IgD-negative memory B cell (primary cell): ENCODE results near the gene COL6A2. TPM values are rescaled to one million over a fixed set of nuclear protein-coding genes. Genes with fewer than 3 reads are reported as not detected.

Source experiments
- H3K27ac Mint-ChIP-seq, 3 donors: one replicate each; pipeline ENCODE4 v1.8.0; 2020 to 2022; ENCODE audit warnings: mild to moderate bottlenecking in 3 of 3, mixed read lengths in 3 of 3, moderate library complexity in 1 of 3
- H3K27me3 Mint-ChIP-seq: one replicate; pipeline ENCODE4 v1.8.0; 2021; ENCODE audit warnings: mixed read lengths
- H3K36me3 Mint-ChIP-seq: one replicate; pipeline ENCODE4 v1.8.0; 2020; ENCODE audit warnings: mild to moderate bottlenecking, mixed read lengths
- H3K4me1 Mint-ChIP-seq, 3 donors: one replicate each; pipeline ENCODE4 v1.8.0; 2020 to 2022; ENCODE audit warnings: mixed read lengths in 3 of 3, mild to moderate bottlenecking in 1 of 3
- H3K4me3 Mint-ChIP-seq, 4 donors: one replicate each; pipeline ENCODE4 v1.8.0; 2020 to 2022; ENCODE audit warnings: mild to moderate bottlenecking in 4 of 4, mixed read lengths in 4 of 4, moderate library complexity in 3 of 4
- H3K9me3 Mint-ChIP-seq, 3 donors: one replicate each; pipeline ENCODE4 v1.8.0; 2020 to 2021; ENCODE audit warnings: mixed read lengths in 3 of 3, mild to moderate bottlenecking in 1 of 3
- polyA plus RNA-seq: library from polyadenylated mRNA; unstranded; fragments of 300-500 nt; fragmentation: Illumina TruSeq; gene quantifications from one replicate; pipeline ENCODE4 v1.2.3, GENCODE V29; 2021

Gene COL6A2
- 0.14 TPM for polyA plus RNA-seq

DNA sequence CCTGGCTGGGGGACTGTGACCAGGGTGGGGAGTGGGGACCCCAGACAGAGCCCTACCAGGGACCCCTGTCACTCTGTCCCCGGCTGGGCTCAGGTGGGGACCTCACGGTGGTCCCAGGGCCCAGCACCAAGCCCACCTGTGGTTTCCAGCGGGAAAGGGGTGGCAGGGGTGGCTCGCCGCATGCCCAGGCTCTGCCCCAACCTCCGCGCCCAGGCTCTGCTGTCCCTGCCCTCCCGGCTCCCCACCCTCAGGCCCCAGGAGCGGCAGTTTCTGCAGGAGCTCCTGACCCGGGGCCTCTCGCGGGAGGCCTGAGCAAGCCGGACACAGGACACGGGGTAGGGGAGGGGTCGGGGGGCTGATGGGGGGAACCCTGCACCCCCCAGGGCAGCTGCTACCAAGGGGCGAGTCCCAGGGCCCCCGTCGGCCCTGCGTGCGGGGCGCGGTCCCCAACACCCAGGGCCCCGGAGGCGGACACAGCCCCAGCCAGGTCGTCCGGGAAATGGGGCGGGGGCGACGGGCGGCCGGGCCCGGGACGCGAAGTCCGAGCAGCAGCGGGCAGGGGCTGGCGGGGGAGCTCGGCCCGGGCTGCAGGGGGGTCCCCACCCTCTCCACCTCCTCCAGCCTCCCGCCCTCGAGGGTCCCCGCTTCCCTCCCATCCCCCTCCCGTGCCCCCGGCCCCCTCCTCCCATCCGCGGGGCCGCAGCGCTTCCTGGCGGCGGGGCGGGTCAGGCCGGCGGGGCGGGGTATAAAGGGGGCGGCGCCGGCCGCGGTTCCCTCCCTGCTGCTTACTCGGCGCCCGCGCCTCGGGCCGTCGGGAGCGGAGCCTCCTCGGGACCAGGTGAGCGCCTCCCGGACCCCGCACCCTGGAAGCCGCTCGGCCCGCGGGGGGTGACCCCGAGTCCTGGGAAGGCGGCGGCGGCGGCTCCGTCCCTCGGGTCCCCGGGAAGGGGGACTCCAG, at the start of gene COL6A2:
Gene COL6A2, plus strand, starts transcription at position 777 of the 958 bp plus-strand sequence.
- Mint-ChIP-seq H3K9me3 (peaks cover 0 to 10% (median 9%) of the 10 kb centered on the region in 3 donors), H3K4me1 (no peaks in the 10 kb centered on the region), H3K36me3 (no peaks in the 10 kb centered on the region), H3K4me3 (peak within 1 kb of the TSS in 3 of 4 donors; percentile 60 to 81 (median 68)), H3K27me3 (peaks cover 28% of the 10 kb centered on the region), H3K27ac (peak within 1 kb of the TSS in 1 of 3 donors; percentile 89)

DNA sequence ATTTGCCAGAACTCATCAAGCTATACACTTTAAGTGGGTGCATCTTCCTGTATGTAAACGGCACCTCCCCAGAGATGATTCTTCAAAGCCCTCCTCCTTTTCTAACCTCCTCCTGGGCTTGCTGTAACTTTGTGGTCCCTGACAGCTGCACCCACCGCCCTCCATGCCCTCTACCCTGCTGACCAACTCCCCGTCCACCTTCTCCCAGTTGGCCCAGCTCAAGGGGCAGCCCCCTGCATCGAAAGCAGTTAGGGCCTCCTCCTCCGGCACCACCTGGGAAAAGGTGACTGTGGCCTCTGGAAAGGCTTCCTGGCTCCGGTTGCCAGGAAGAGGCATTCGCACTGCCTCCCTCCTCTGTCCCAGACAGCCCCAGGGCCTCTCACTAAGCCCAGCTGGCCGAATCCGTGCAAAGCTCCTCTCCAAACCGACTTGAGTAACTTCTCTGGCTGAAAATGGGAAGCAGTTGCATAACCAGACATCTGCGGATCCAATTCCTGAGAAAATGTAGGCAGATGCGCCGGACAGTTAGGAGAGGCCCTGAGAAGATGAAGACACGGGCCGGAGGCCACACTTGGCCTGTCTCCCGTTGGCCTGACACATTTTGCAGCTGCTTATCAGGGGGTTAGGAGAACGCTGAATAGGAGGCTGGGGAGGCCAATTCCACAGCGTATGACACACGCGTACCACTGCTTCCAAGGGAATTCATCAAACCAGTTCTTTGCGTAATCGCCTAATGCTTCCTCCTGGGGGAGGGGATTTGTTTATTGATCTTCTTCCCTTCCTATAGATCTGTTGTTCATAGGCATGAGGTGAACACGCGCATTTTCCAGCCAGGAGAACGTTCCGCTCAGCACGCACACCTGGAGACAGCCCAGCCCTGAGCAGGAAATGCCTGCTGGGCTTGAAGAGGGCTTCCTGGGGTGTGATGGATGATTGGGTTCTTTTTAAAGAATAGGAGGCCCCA, 48.7 kb upstream of the COL6A2 start:
- H3K4me1 Mint-ChIP-seq, result no peaks in the 10 kb centered on the region
- H3K27me3 Mint-ChIP-seq, result no peaks in the 10 kb centered on the region

DNA sequence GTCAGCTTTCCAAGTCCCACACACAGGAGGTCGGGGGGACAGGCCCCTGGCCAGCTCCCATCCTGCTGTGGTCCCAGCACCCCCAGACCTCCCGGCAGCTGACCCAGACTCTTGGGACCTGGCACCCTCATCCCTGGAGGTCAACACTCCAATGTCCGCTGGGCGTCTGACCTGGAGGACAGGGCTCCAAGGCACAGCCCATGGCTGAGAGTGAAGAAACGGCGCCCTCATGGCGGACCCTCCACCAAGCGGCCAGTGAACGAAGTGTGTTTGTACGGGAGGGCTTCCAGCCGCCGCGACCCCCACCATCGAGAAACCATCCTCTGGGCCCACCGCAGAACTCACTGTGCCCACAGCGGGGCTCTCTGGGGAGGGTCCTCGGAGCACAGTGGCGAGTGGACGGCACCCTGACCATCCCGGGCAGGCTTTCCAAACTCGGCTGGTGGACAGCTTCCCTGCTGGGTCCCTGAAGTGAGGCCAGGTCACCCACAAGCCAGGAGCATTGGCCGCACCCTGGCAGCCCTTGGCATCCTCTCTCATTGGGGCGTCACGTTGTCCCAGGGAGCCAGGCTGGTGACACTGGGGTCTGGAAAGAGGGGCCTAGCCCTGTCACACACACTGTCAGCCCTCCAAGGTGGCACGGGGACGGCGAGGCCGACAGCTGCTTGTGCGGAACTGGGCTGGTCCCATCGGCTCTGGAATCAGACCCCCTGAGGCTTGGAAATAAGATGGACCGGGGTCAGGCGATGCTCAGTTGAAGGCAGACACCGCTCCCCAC, 47.8 kb upstream of the COL6A2 start:
- Mint-ChIP-seq H3K36me3 (no peaks in the 10 kb centered on the region), H3K27ac (no peak overlapping the region), H3K4me1 (no peaks in the 10 kb centered on the region), H3K4me3 (no peak overlapping the region), H3K9me3 (peaks cover 0 to 3% (median 0%) of the 10 kb centered on the region in 3 donors), H3K27me3 (no peaks in the 10 kb centered on the region)

More for the DNA sequence above, 48.7 kb upstream of the COL6A2 start:
- no peak overlapping the region for H3K27ac Mint-ChIP-seq
- H3K4me3 Mint-ChIP-seq, result no peak overlapping the region
- peaks cover 0 to 4% (median 0%) of the 10 kb centered on the region in 3 donors for H3K9me3 Mint-ChIP-seq
- no peaks in the 10 kb centered on the region for H3K36me3 Mint-ChIP-seq

DNA sequence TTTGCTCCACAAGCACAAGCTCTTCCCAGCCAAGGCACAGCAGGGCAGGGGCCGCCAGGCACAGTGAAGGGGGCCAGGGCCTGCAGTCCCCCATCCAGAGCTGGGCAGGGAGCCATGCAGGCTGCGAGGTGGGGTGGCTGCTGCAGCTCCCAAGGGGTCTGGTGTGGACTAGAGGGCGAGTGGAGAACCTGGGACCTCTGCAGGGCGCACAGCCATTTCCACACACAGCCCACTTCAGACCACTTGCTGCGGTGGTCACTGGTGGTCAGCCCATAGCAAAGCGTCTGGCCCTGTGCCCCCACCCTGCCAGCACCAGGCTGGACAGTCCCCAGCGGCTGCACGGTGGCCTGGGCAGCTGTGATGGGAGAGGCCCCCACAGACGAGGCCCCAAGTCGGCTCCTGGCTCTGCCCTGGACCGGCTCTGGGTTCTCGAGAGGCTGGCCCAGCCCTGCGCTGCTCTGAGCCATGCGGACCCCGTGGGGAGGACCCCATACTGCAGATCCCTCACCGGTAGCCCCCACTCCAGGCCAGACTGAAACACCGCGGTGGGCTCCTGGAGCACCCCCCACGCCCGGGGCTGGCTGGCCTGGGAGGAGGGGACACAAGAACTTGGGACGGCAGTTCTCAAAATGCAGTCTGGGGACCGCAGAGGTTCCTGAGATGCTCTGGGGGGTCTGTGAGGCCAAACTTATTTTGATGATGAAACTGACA, 47.1 kb upstream of the COL6A2 start:
- no peak overlapping the region for H3K27ac Mint-ChIP-seq
- no peaks in the 10 kb centered on the region for H3K36me3 Mint-ChIP-seq
- H3K4me3 Mint-ChIP-seq, result no peak overlapping the region
- H3K9me3 Mint-ChIP-seq, result peaks cover 0 to 3% (median 0%) of the 10 kb centered on the region in 3 donors
- H3K4me1 Mint-ChIP-seq, result no peaks in the 10 kb centered on the region
- H3K27me3 Mint-ChIP-seq, result peaks cover under 1% of the 10 kb centered on the region

DNA sequence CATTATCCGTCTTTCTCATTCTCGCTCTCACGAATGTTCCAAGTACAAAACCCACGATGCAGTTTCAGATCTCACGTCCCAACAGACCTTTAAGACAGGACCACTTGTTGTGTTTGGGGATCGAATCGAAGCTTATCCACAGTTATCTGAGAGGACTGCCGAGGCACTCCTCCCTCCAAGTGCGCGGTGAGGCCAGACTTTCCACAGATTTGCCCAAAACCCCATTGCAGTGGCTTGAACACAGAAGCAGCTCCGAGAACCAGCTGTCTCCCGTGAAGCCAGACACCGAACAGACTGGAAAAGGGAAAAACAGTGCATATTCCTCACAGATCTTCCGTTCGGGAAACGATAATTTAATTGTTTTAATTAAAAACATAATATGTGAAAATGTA, 46.5 kb upstream of the COL6A2 start:
- H3K9me3 Mint-ChIP-seq, result peaks cover 0 to 2% (median 0%) of the 10 kb centered on the region in 3 donors
- no peaks in the 10 kb centered on the region for H3K4me1 Mint-ChIP-seq
- no peak overlapping the region for H3K4me3 Mint-ChIP-seq
- peaks cover 6% of the 10 kb centered on the region for H3K27me3 Mint-ChIP-seq
- no peak overlapping the region for H3K27ac Mint-ChIP-seq
- H3K36me3 Mint-ChIP-seq, result no peaks in the 10 kb centered on the region

GRCh38 chr21:46051821-46052675, 45.9 kb upstream of the COL6A2 start:
- H3K4me1 Mint-ChIP-seq, result no peaks in the 10 kb centered on the region
- no peak overlapping the region for H3K27ac Mint-ChIP-seq
- no peaks in the 10 kb centered on the region for H3K36me3 Mint-ChIP-seq
- H3K27me3 Mint-ChIP-seq, result peaks cover 6% of the 10 kb centered on the region
- H3K9me3 Mint-ChIP-seq, result no peaks in the 10 kb centered on the region
- no peak overlapping the region for H3K4me3 Mint-ChIP-seq

GRCh38 chr21:46052703-46053651, 44.9 kb upstream of the COL6A2 start:
- Mint-ChIP-seq H3K27ac (no peak overlapping the region), H3K36me3 (no peaks in the 10 kb centered on the region), H3K4me1 (no peaks in the 10 kb centered on the region), H3K4me3 (no peak overlapping the region), H3K9me3 (no peaks in the 10 kb centered on the region), H3K27me3 (peaks cover 12% of the 10 kb centered on the region)

- H3K36me3 Mint-ChIP-seq, result no peaks in the 10 kb centered on the region
- no peaks in the 10 kb centered on the region for H3K9me3 Mint-ChIP-seq
- no peak overlapping the region for H3K27ac Mint-ChIP-seq
- no peaks in the 10 kb centered on the region for H3K4me1 Mint-ChIP-seq
- peaks cover 18% of the 10 kb centered on the region for H3K27me3 Mint-ChIP-seq
- no peak overlapping the region for H3K4me3 Mint-ChIP-seq
Observed at GRCh38 chr21:46054031-46054430, 43.9 kb upstream of the COL6A2 start.

- peaks cover 3% of the 10 kb centered on the region for H3K36me3 Mint-ChIP-seq
- no peak overlapping the region for H3K27ac Mint-ChIP-seq
- H3K27me3 Mint-ChIP-seq, result peaks cover 18% of the 10 kb centered on the region
- no peak overlapping the region for H3K4me3 Mint-ChIP-seq
- no peaks in the 10 kb centered on the region for H3K4me1 Mint-ChIP-seq
- H3K9me3 Mint-ChIP-seq, result peaks cover 0 to 4% (median 4%) of the 10 kb centered on the region in 3 donors
Observed at GRCh38 chr21:46054451-46054881, 43.4 kb upstream of the COL6A2 start.

DNA sequence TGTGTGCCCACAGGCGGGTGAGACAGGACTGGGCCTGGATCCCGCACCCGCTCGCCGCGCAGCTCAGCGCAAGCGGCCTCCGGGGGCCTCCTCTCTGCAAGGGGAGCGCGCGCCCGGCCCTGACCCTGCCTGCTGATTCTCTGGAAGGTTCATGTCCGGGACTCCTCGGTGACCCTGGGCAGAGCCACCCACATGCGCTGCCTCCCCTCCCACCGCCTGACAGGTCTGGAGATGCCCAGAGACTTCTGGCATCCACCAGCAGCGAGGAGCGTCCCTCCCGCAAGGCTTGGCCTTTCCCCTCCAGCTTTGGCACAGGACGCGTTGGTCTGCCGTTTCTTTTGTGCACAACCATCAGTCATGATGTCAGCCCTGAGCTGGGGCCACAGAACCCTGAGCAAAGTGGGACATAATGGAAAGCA, 42.0 kb upstream of the COL6A2 start:
- Mint-ChIP-seq H3K4me3 (no peak overlapping the region), H3K36me3 (peaks cover 3% of the 10 kb centered on the region), H3K27ac (no peak overlapping the region), H3K27me3 (peaks cover 20% of the 10 kb centered on the region), H3K9me3 (peaks cover 0 to 6% (median 4%) of the 10 kb centered on the region in 3 donors), H3K4me1 (no peaks in the 10 kb centered on the region)

DNA sequence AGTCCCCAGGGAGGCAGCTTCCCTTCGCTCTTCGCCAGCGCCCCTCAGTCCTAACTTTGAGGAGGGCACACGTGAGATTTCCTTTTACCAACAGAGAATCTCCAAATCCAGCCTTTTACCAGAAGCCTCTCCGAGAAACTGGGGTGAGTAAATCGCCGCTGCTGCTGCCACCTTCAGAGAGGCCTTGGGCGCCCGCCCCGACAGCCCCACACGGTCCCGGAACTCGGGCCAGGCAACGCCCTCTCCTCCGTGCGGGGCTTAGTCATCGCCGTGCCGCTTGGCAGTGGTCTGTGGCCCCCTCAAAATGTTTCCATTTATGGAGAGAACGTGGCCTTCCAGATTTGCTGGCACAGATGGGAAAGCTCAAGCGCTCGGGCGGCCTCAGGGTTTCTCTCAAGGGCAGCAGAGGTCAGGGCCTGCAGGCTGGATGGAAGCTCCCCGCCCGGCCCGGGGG, 41.4 kb upstream of the COL6A2 start:
- no peaks in the 10 kb centered on the region for H3K4me1 Mint-ChIP-seq
- peaks cover 0 to 6% (median 4%) of the 10 kb centered on the region in 3 donors for H3K9me3 Mint-ChIP-seq
- H3K4me3 Mint-ChIP-seq, result no peak overlapping the region
- no peak overlapping the region for H3K27ac Mint-ChIP-seq
- peaks cover 3% of the 10 kb centered on the region for H3K36me3 Mint-ChIP-seq
- H3K27me3 Mint-ChIP-seq, result peaks cover 23% of the 10 kb centered on the region

GRCh38 chr21:46057111-46057709, 40.7 kb upstream of the COL6A2 start:
- Mint-ChIP-seq H3K27me3 (peaks cover 24% of the 10 kb centered on the region), H3K4me1 (no peaks in the 10 kb centered on the region), H3K27ac (no peak overlapping the region), H3K36me3 (peaks cover 5% of the 10 kb centered on the region), H3K4me3 (no peak overlapping the region), H3K9me3 (peaks cover 4 to 6% (median 4%) of the 10 kb centered on the region in 3 donors)
